CD14-positive monocyte (primary cell): ENCODE data around the gene CEBPB. TPM values are rescaled to one million over a fixed set of nuclear protein-coding genes. Genes with fewer than 3 reads are reported as not detected.

Source experiments
- DNase-seq, 3 donors: peaks; one replicate each; pipeline ENCODE4 v3.0.0-alpha.2; 2011 to 2022
- H2AFZ ChIP-seq: 2 replicates; pipeline ENCODE4 v1.6.0; 2012; ENCODE audit warnings: mild to moderate bottlenecking, low read depth, low read length, inconsistent platforms; ENCODE audit not compliant: insufficient read depth, poor library complexity, severe bottlenecking
- H3K27ac ChIP-seq, 2 donors: 1 replicate in 1 of 2; 2 replicates in 1 of 2; pipeline ENCODE4 v1.5.1; 2012 to 2013; ENCODE audit warnings: low read length in 2 of 2, control low read depth in 1 of 2, inconsistent platforms in 1 of 2, low read depth in 1 of 2, mild to moderate bottlenecking in 1 of 2
- H3K27me3 ChIP-seq, 2 donors: one replicate each; pipeline versions ENCODE4 v1.6.0 to v1.6.1; 2011 to 2013; ENCODE audit warnings: low read length in 2 of 2; ENCODE audit not compliant: control insufficient read depth in 2 of 2, insufficient read depth in 2 of 2
- H3K36me3 ChIP-seq, 2 donors: replicated peaks in 1 of 2; 1 replicate in 1 of 2; 2 replicates in 1 of 2; pipeline versions ENCODE4 v1.5.1 to v1.6.1; 2012 to 2013; ENCODE audit warnings: low read length in 2 of 2, control low read depth in 1 of 2, inconsistent platforms in 1 of 2, mild to moderate bottlenecking in 1 of 2; ENCODE audit not compliant: insufficient read depth in 2 of 2, control insufficient read depth in 1 of 2
- H3K4me1 ChIP-seq, 2 donors: 1 replicate in 1 of 2; 2 replicates in 1 of 2; pipeline versions ENCODE4 v1.5.1 to v1.6.1; 2012 to 2013; ENCODE audit warnings: low read length in 2 of 2, control low read depth in 1 of 2, inconsistent platforms in 1 of 2, mild to moderate bottlenecking in 1 of 2, moderate library complexity in 1 of 2; ENCODE audit not compliant: insufficient read depth in 2 of 2, control insufficient read depth in 1 of 2
- H3K4me2 ChIP-seq: replicated peaks from 2 replicates; pipeline ENCODE3; 2012; ENCODE audit warnings: low read length, moderate library complexity, mild to moderate bottlenecking; ENCODE audit not compliant: poor library complexity, severe bottlenecking; ENCODE audit errors: extremely low read depth
- H3K4me3 ChIP-seq, 3 experiments: fragments of 200-600 bp in 1 of 3; sonication (generic) in 1 of 3; replicated peaks in 1 of 3; 1 replicate in 2 of 3; 2 replicates in 1 of 3; pipeline ENCODE4 v1.5.1; 2011 to 2013; ENCODE audit warnings: low read length in 3 of 3, mild to moderate bottlenecking in 3 of 3, control low read depth in 2 of 3, low read depth in 2 of 3, inconsistent platforms in 1 of 3, moderate library complexity in 1 of 3
- H3K79me2 ChIP-seq: 2 replicates; pipeline ENCODE4 v1.6.0; 2012; ENCODE audit warnings: mild to moderate bottlenecking, control low read depth, inconsistent platforms, low read length, moderate library complexity; ENCODE audit not compliant: insufficient read depth
- H3K9ac ChIP-seq: 2 replicates; pipeline ENCODE4 v1.6.0; 2017; ENCODE audit warnings: low read length, mild to moderate bottlenecking; ENCODE audit not compliant: insufficient read depth, poor library complexity, severe bottlenecking
- H3K9me3 ChIP-seq, 2 donors: replicated peaks in 1 of 2; 1 replicate in 1 of 2; 2 replicates in 1 of 2; pipeline versions ENCODE4 v1.5.1 to v1.6.1; 2012 to 2013; ENCODE audit warnings: low read length in 2 of 2, control low read depth in 1 of 2; ENCODE audit not compliant: control insufficient read depth in 1 of 2, insufficient read depth in 1 of 2
- H4K20me1 ChIP-seq: 2 replicates; pipeline ENCODE4 v1.6.0; 2012; ENCODE audit warnings: mild to moderate bottlenecking, low read length, control low read depth, moderate library complexity; ENCODE audit not compliant: insufficient read depth
- H3K27ac Mint-ChIP-seq, 7 donors: one replicate each; pipeline ENCODE4 v1.8.0; 2020; ENCODE audit warnings: mild to moderate bottlenecking in 7 of 7, mixed read lengths in 7 of 7, moderate library complexity in 6 of 7, inconsistent platforms in 2 of 7
- H3K27me3 Mint-ChIP-seq, 3 donors: one replicate each; pipeline ENCODE4 v1.8.0; 2021 to 2022; ENCODE audit warnings: low read depth in 3 of 3, mild to moderate bottlenecking in 3 of 3, mixed read lengths in 3 of 3, moderate library complexity in 3 of 3, inconsistent platforms in 1 of 3
- H3K36me3 Mint-ChIP-seq, 2 donors: one replicate each; pipeline ENCODE4 v1.8.0; 2020; ENCODE audit warnings: mixed read lengths in 2 of 2, inconsistent platforms in 1 of 2, mild to moderate bottlenecking in 1 of 2
- H3K4me1 Mint-ChIP-seq: one replicate; pipeline ENCODE4 v1.8.0; 2020; ENCODE audit warnings: mild to moderate bottlenecking, mixed read lengths
- H3K4me3 Mint-ChIP-seq, 2 donors: one replicate each; pipeline ENCODE4 v1.8.0; 2020; ENCODE audit warnings: mild to moderate bottlenecking in 2 of 2, mixed read lengths in 2 of 2, moderate library complexity in 1 of 2
- H3K9me3 Mint-ChIP-seq, 7 donors: one replicate each; pipeline ENCODE4 v1.8.0; 2020 to 2022; ENCODE audit warnings: mixed read lengths in 7 of 7, mild to moderate bottlenecking in 6 of 7, moderate library complexity in 6 of 7, inconsistent platforms in 2 of 7
- WGBS: methylation state at CpG from one replicate; pipeline ENCODE4 v1.1.5; 2013; ENCODE audit warnings: missing lambda C conversion rate; ENCODE audit not compliant: insufficient coverage; 5-methylcytosine and 5-hydroxymethylcytosine counted together
- intact Hi-C, 2 donors: fragments of 100-400 bp; cut with micrococcal nuclease; formaldehyde crosslinking; loops; one replicate each; pipeline versions ENCODE4 v1.15.0 to v1.15.1; 2023
- polyA plus RNA-seq, 3 donors: library from polyadenylated mRNA; depleted of rRNA in 1 of 3; unstranded in 2 of 3; stranded (reverse) in 1 of 3; fragments of 300-500 nt in 2 of 3; fragments of >200 nt in 1 of 3; fragmentation: Illumina TruSeq in 2 of 3; gene quantifications; 1 replicate in 2 of 3; 2 replicates in 1 of 3; pipeline ENCODE4 v1.2.3, GENCODE V29; 2012 to 2021
- TF ChIP-seq, protein P1 (sequence below): fragments of 200-600 bp; IDR thresholded peaks from one replicate; pipeline ENCODE4 v1.8.0; 2022; ENCODE audit warnings: antibody characterized with exemption, mild to moderate bottlenecking

Gene CEBPB
- polyA plus RNA-seq, 3 donors = 52.4 to 445 (median 80.8) TPM

DNA sequence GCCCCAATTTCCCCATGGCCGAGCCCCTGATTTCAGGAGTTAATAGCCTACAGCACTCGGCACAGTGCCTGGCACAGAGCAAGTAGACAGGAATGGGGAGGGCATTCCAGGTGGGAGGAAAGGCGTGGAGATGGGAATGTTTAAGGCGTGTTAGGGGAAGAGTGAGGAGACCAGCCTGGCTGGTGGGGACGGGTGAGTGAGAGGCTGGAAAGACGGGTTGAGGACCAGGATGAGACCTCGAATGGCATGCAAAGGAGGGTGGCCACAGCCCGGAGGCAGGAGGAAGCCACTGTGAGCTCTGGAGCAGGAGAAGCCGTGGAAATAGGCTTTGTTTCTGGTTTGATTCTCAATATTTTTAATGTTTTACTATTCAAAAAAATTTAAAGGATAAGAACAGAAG, 49.5 kb downstream of the CEBPB start:
- no peaks in the 10 kb centered on the region for H4K20me1 ChIP-seq
- no peak overlapping the region for H3K9ac ChIP-seq
- peaks cover 22 to 23% of the 10 kb centered on the region in 2 donors for H3K4me1 ChIP-seq
- no peaks in the 10 kb centered on the region for H3K79me2 ChIP-seq
- no peaks in the 10 kb centered on the region for H3K36me3 ChIP-seq
- H3K9me3 ChIP-seq = no peaks in the 10 kb centered on the region
- peaks cover 0 to 2% (median 0%) of the 10 kb centered on the region in 7 donors for H3K9me3 Mint-ChIP-seq
- peaks cover 38% of the 10 kb centered on the region for H3K4me1 Mint-ChIP-seq
- no peak overlapping the region for H3K4me3 Mint-ChIP-seq
- no peak overlapping the region for H2AFZ ChIP-seq
- H3K36me3 Mint-ChIP-seq = no peaks in the 10 kb centered on the region
- DNase-seq = no peak
- TF ChIP-seq, protein P1, sequence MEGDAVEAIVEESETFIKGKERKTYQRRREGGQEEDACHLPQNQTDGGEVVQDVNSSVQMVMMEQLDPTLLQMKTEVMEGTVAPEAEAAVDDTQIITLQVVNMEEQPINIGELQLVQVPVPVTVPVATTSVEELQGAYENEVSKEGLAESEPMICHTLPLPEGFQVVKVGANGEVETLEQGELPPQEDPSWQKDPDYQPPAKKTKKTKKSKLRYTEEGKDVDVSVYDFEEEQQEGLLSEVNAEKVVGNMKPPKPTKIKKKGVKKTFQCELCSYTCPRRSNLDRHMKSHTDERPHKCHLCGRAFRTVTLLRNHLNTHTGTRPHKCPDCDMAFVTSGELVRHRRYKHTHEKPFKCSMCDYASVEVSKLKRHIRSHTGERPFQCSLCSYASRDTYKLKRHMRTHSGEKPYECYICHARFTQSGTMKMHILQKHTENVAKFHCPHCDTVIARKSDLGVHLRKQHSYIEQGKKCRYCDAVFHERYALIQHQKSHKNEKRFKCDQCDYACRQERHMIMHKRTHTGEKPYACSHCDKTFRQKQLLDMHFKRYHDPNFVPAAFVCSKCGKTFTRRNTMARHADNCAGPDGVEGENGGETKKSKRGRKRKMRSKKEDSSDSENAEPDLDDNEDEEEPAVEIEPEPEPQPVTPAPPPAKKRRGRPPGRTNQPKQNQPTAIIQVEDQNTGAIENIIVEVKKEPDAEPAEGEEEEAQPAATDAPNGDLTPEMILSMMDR = no peak
- intact Hi-C loops = no loop called here
- no peak overlapping the region for H3K4me2 ChIP-seq
- WGBS = 95% methylated on average over 6 of the region's 9 CpGs
- no peak overlapping the region for H3K27ac ChIP-seq
- no peaks in the 10 kb centered on the region for H3K27me3 ChIP-seq
- no peak overlapping the region for H3K4me3 ChIP-seq
- peaks cover 3 to 6% (median 5%) of the 10 kb centered on the region in 3 donors for H3K27me3 Mint-ChIP-seq
- H3K27ac Mint-ChIP-seq = peak overlapping the region in 1 of 7 donors; percentile 79

DNA sequence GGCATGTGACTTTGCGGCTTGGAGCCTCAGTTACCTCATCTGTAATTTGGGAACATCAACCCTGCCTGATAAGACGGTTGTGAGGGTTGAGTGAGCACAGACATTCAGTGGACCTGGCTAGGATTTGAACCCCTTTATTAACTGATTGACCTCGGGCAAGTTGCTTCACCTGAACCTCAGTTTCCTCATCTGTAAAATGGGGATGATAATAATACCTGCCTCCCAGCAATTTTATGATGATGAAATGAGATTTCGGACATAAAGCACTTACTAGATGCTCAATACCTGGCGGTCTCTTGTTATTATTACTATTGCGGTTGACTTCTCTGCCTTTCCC, 51.5 kb downstream of the CEBPB start:
- H4K20me1 ChIP-seq = no peaks in the 10 kb centered on the region
- H3K79me2 ChIP-seq = no peaks in the 10 kb centered on the region
- no peaks in the 10 kb centered on the region for H3K27me3 ChIP-seq
- H3K9me3 ChIP-seq = no peaks in the 10 kb centered on the region
- Mint-ChIP-seq H3K4me3 (no peak overlapping the region), H3K4me1 (peaks cover 35% of the 10 kb centered on the region), H3K36me3 (no peaks in the 10 kb centered on the region), H3K27me3 (peaks cover 3 to 6% (median 5%) of the 10 kb centered on the region in 3 donors), H3K9me3 (peaks cover 0 to 2% (median 0%) of the 10 kb centered on the region in 7 donors), H3K27ac (no peak overlapping the region)
- WGBS = 100% methylated on average over 2 of the region's 6 CpGs
- H3K4me3 ChIP-seq = no peak overlapping the region
- TF ChIP-seq, protein P1 = no peak
- H3K4me1 ChIP-seq = peaks cover 20% of the 10 kb centered on the region in 2 donors
- H3K4me2 ChIP-seq = no peak overlapping the region
- H3K36me3 ChIP-seq = no peaks in the 10 kb centered on the region
- no peak for DNase-seq
- intact Hi-C loops = no loop called here
- no peak overlapping the region for H3K9ac ChIP-seq
- H2AFZ ChIP-seq = no peak overlapping the region
- no peak overlapping the region for H3K27ac ChIP-seq

Other genes with a start within 250 kb of the CEBPB start
- 100 to 1,000 TPM in 1 of 3 donors, 1 to 10 TPM in 2; 2.4 to 181 (median 2.6) TPM for gene SNAI1, start 207.8 kb upstream of the CEBPB start, polyA plus RNA-seq
- gene UBE2V1, start 77.7 kb upstream of the CEBPB start, polyA plus RNA-seq = 10 to 100 TPM; 62.2 to 95.5 (median 71.1) TPM
- gene PEDS1, start 37.1 kb upstream of the CEBPB start, polyA plus RNA-seq = 10 to 100 TPM; 19.6 to 48.1 (median 25.2) TPM